ENCODE data around the gene GRID2.

Gene GRID2

GRCh38 chr4:92885632-92886031 lies 581.9 kb downstream of the GRID2 start:
- in situ Hi-C loops (cut with HindIII; ENCODE audit: low sequenced_read_pairs): no loop called here

GRCh38 chr4:92952426-92952825 lies 648.7 kb downstream of the GRID2 start:
- in situ Hi-C loops (cut with HindIII; ENCODE audit: low sequenced_read_pairs): no loop called here

GRCh38 chr4:92952897-92953296 lies 649.1 kb downstream of the GRID2 start:
- in situ Hi-C loops (cut with HindIII; ENCODE audit: low sequenced_read_pairs): no loop called here

GRCh38 chr4:92953462-92953861 lies 649.7 kb downstream of the GRID2 start:
- in situ Hi-C loops (cut with HindIII; ENCODE audit: low sequenced_read_pairs): no loop called here

DNA sequence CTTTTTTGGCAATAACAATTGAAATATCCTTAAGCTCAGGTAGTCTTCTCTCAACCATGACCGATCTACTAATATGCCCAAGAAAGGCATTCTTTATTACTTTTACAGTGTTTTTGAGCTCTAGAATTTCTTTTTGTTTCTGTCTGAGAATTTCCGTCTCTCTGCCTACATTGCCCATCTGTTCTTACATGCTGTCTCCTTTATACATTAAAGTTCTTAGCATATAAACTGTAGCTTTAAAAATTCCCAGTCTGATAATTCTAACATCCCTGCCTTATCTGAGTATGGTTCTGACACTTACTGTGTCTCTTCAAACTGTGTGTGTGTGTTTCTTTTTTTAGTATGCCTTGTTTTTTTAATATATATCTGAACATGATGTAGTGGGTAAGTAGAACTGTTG lies 658.1 kb downstream of the GRID2 start:
- in situ Hi-C loops (cut with HindIII; ENCODE audit: low sequenced_read_pairs): no loop called here

DNA sequence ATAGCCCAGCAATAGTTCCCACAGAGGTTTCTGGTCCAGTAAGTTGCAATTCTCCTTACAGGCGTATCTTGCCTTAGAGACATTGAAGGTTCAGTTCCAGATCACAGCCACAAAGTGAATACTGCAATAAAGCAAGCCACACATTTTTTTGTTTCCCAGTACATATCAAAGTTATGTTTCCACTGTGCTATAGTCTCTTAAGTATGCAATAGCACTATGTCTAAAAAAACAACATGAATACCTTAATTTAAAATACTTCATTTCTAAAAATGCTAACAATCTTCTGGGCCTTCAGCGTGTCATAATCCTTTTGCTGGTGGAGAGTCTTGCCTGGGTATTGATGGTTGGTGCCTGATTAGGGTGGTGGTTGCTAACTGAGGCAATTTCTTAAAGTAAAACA lies 659.1 kb downstream of the GRID2 start:
- in situ Hi-C loops (cut with HindIII; ENCODE audit: low sequenced_read_pairs): no loop called here

DNA sequence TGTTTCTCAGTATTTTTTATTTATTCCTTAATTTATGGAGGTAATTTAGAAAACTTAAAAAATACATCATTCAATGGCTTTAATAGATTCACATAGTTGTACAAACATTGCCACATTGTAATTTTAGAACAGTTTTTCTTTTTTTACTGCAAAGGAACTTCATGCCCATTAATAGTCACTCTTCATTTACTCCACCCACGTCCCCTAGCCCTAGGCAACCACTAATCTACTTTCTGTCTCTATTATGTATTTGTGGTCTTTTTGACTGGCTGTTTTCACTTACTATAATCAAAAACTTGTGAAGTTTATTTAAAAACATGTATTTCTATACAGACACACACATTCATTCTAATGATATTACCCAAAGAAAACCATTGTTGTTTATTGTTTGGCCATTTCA lies 664.8 kb downstream of the GRID2 start:
- in situ Hi-C loops (cut with HindIII; ENCODE audit: low sequenced_read_pairs): no loop called here

DNA sequence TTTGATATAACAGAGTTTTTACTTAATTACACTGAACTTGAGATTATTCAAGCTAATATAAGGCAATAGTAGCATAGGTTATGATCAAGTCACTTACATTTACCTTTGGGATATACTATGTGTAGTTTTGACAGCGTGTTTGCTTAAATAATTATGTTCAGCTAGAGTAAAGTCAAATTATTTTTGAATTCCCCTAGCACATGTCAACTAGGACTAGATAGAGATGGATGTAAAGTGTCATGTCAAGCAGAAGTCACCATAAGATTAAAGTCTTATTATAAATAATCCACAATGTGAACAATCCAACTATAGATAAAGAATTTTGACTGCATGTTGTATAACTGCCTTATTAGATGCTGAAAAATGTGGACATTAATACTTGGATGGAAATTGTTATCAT lies 665.2 kb downstream of the GRID2 start:
- in situ Hi-C loops (cut with HindIII; ENCODE audit: low sequenced_read_pairs): no loop called here

DNA sequence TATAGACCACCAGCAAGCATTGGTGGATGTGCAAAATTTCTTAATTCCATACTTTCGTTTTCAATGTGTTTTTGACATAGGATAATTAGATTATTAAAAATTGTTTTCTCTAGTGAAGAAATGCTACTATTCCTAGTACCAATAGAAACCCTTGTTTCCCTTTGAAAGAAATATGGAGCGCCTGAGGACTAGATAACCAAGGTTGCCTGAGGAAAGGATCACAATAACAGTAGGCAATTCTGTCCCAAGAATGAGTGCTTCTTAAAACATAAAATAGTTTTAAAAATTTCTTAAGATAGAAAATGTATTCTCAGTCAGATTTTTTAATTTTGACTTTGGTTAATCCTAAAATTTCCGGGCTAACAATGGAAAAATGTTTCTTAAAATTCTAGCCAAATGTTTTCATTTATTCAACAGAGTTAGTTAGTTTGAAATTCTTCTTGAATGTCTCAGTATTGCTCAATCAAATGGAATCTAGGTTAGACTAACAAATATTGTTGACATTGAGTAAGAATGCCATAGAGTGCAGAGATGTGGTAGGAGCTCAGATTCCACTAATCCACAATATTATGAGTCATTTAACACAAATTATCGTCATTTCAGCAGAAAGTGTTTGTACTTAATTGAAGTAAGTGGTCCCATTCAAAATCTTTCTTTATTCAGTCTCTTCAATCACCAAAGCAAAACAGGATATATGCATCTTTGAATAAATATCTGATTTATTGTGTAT lies 666.0 kb downstream of the GRID2 start:
- in situ Hi-C loops (cut with HindIII; ENCODE audit: low sequenced_read_pairs): no loop called here

DNA sequence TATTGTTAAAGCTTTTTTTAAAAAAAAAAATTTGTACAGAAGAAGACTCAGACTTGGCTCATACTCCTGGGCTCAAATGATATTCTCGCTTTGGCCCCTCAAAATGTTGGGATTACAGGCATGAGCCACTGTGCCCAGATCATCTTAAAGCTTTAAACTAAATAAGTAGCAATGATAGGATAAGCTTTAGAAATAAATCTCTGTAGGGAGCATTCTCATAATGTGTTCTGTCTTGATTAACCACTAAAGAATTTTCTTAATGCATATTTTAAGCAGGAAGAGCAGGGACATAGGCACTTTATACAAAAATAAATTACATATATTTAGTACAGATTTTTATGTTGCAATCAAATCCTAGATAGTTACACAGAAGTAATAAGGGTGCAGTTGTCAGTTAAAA lies 667.2 kb downstream of the GRID2 start:
- in situ Hi-C loops (cut with HindIII; ENCODE audit: low sequenced_read_pairs): no loop called here

DNA sequence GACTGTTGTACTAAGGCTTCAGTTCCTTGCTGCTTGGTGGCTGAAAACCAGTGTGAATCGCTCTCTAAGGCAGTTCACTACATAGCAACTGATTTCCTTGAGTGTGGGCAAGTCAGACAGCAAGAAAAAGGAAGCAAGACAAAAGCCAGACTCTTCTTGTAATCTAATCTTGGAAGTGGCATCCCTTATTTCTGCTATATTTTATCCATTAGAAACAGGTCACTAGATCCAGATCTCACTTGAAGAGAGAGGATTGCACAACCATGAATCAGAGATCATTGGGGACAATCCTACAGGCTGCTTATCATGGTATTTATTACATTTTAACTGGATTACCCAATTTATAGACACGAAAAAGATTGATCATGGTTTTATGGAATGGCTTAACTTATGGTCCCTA lies 684.5 kb downstream of the GRID2 start:
- in situ Hi-C loops (cut with HindIII; ENCODE audit: low sequenced_read_pairs): no loop called here

- in situ Hi-C loops (cut with HindIII; ENCODE audit: low sequenced_read_pairs): no loop called here
Measured at GRCh38 chr4:92992758-92993157, 689.0 kb downstream of the GRID2 start.

- in situ Hi-C loops (cut with HindIII; ENCODE audit: low sequenced_read_pairs): no loop called here
Measured at GRCh38 chr4:92994727-92995126, 691.0 kb downstream of the GRID2 start.

- in situ Hi-C loops (cut with HindIII; ENCODE audit: low sequenced_read_pairs): no loop called here
Measured at GRCh38 chr4:92996533-92996932, 692.8 kb downstream of the GRID2 start.

DNA sequence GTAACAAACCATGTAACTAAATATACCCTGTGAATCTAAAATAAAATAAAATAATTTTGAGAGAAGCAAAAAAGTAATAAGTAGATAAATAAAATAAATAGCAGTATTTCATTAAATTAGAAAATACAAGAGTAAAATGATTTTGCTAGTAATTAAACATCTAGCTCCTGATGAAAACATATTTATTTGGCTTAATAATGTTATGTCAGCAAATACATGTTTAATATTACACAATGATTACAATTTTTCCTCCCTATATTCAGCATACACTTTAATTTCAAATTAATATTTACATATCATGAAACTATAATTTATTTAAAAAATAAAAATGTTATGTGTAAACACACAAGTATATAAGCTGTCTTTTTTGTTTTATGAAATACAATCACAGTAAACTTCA lies 697.1 kb downstream of the GRID2 start:
- in situ Hi-C loops (cut with HindIII; ENCODE audit: low sequenced_read_pairs): no loop called here

GRCh38 chr4:93002240-93002639 lies 698.5 kb downstream of the GRID2 start:
- in situ Hi-C loops (cut with HindIII; ENCODE audit: low sequenced_read_pairs): no loop called here

DNA sequence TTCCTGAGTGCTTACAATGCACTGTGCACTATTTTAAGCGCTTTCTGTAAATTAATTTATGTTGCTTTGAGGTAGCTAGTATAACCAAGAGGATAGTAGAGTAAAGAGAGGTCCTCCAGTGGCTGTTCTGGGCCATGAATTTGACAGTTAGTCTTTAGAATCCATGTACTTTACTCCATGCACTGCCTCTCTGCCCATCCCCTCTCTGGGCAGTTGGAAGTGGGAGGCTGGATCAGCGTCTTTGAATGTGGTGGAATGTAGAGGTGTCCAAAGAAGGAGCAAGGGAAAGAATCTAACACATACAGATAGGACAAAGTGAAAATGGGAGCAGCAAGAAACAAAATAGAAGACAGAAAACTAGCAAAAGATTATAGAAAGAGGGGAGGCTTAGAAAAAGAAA lies 712.6 kb downstream of the GRID2 start:
- in situ Hi-C loops (cut with HindIII; ENCODE audit: low sequenced_read_pairs): no loop called here

- in situ Hi-C loops (cut with HindIII; ENCODE audit: low sequenced_read_pairs): no loop called here
Measured at GRCh38 chr4:93018243-93018642, 714.5 kb downstream of the GRID2 start.

DNA sequence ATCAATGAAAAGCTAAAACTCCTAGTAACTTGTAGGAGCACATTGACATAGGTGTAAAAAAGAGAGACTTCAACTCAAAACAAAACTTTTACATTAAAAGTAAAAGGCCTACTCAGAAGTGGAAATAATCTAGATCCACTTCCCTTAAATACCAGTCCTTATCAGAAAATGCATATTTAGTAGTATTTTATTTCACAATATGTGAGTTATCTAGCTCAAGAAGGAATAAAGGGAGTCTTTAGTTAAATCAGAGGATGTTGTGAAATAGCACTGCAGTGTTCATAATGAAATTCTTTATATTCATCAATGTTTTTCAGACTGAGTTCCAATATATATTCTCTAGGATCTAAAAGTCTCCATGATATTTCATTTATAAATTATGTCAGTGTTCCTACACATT lies 715.0 kb downstream of the GRID2 start:
- in situ Hi-C loops (cut with HindIII; ENCODE audit: low sequenced_read_pairs): no loop called here

GRCh38 chr4:93029769-93030168 lies 726.0 kb downstream of the GRID2 start:
- in situ Hi-C loops (cut with HindIII; ENCODE audit: low sequenced_read_pairs): no loop called here

DNA sequence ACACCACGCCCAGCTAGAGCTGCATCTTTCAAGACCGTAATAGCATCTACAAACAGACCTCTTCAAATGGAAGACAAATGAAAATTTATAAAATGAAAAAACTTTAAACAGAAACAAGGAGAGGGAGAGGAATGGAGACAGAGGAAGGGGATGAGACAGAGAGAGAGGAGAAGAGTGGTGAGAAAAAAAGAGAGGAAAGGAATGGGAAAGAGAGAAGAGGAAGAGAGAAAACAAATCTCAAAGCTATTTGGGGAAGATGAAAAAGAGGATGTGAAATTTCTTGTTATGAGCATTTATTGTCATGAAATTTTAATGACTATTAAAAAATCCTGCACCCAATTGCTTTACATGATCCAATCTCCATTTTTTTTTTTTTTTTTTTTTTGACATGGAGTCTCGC lies 726.9 kb downstream of the GRID2 start:
- in situ Hi-C loops (cut with HindIII; ENCODE audit: low sequenced_read_pairs): no loop called here

- in situ Hi-C loops (cut with HindIII; ENCODE audit: low sequenced_read_pairs): no loop called here
Measured at GRCh38 chr4:93031431-93032098, 727.8 kb downstream of the GRID2 start.

DNA sequence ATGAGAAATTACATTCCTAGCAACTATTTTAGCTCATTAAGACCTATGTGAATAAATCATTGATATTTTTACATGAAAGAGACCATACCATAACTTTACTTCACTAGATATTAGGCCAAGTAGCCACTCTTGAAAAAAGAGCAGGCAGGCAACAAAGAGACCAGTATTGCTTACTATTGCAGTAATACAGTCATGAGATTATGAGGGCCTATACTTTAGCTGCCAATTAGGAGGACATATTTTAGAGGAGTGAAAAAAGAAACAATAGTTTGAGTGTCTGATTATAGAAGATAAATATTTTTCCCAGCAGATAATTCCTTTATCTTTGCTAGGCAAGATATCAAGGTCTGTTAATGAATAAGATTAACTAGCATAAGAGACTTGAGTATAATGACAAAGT lies 739.0 kb downstream of the GRID2 start:
- in situ Hi-C loops (cut with HindIII; ENCODE audit: low sequenced_read_pairs): no loop called here
